ENCODE data around the gene STAT3. TPM values are rescaled to one million over a fixed set of nuclear protein-coding genes. Genes with fewer than 3 reads are reported as not detected.
"Not testable (repeated sequence)": the region's sequence is repeated elsewhere in the genome, so short reads cannot be mapped to it uniquely, and the experiment has no call there.

The STAT3 gene
- total and polyA plus RNA-seq, 7 donors, result 43.8 to 230 (median 129) TPM

- H3K4me3 ChIP-seq, result no peak overlapping the region
- no peak for DNase-seq
- peaks cover 4 to 26% (median 22%) of the 10 kb centered on the region in 4 donors for H3K36me3 ChIP-seq
- peak overlapping the region; percentile 84 to 100 (median 95) for H3K27ac ChIP-seq
- H3K27me3 ChIP-seq, result no peaks in the 10 kb centered on the region
- intact Hi-C loops (cut with DNase I), result no loop called here
- 96% methylated on average over 35 of the region's 35 CpGs for WGBS, 2 donors
- peaks cover 0 to 80% (median 75%) of the 10 kb centered on the region in 4 donors for H3K4me1 ChIP-seq
- H3K9me3 ChIP-seq, result no peaks in the 10 kb centered on the region
- no peak for TF ChIP-seq POLR2AphosphoS5 (IDR thresholded peaks at IDR 0.05)
- TF ChIP-seq POLR2A (IDR thresholded peaks at IDR 0.05), result no peak
- TF ChIP-seq EP300 (IDR thresholded peaks at IDR 0.05), result no peak
- TF ChIP-seq CTCF (IDR thresholded peaks at IDR 0.05), result no peak
These were observed 16.8 kb upstream of the STAT3 start for GRCh38 chr17:42405076-42405475.

- Histone ChIP-seq H3K27ac (peak overlapping the region; percentile 84 to 100 (median 95)), H3K27me3 (no peaks in the 10 kb centered on the region), H3K9me3 (no peaks in the 10 kb centered on the region), H3K4me3 (no peak overlapping the region), H3K36me3 (peaks cover 4 to 26% (median 22%) of the 10 kb centered on the region in 4 donors), H3K4me1 (peaks cover 0 to 77% (median 70%) of the 10 kb centered on the region in 4 donors)
- no peak for DNase-seq
- TF ChIP-seq CTCF (IDR thresholded peaks at IDR 0.05) (no peak), POLR2A (IDR thresholded peaks at IDR 0.05) (no peak)
- WGBS, 2 donors, result 91 to 94% methylated on average over 63 of the region's 63 CpGs
- intact Hi-C loops (cut with DNase I), result no loop called here
These were observed 16.2 kb upstream of the STAT3 start for GRCh38 chr17:42404326-42405055.

- intact Hi-C loops (cut with DNase I), result no loop called here
These were observed 14.9 kb upstream of the STAT3 start for GRCh38 chr17:42403150-42403549.

GRCh38 chr17:42402117-42402516 is 13.9 kb upstream of the STAT3 start:
- no peak for TF ChIP-seq POLR2A (IDR thresholded peaks at IDR 0.05)
- no peak for TF ChIP-seq CTCF (IDR thresholded peaks at IDR 0.05)
- no peak for TF ChIP-seq EP300 (IDR thresholded peaks at IDR 0.05)
- no peak for TF ChIP-seq POLR2AphosphoS5 (IDR thresholded peaks at IDR 0.05)
- no peaks in the 10 kb centered on the region for H3K27me3 ChIP-seq
- no peak for DNase-seq
- WGBS, 2 donors, result 16 to 46% methylated on average over 3 of the region's 3 CpGs
- H3K36me3 ChIP-seq, result peaks cover 4 to 26% (median 22%) of the 10 kb centered on the region in 4 donors
- intact Hi-C loops (cut with DNase I), result no loop called here
- no peak overlapping the region for H3K4me3 ChIP-seq
- peak overlapping the region; percentile 54 to 100 (median 76) for H3K27ac ChIP-seq
- H3K9me3 ChIP-seq, result no peaks in the 10 kb centered on the region
- H3K4me1 ChIP-seq, result peaks cover 0 to 71% (median 62%) of the 10 kb centered on the region in 4 donors

More at GRCh38 chr17:42403150-42403549, 14.9 kb upstream of the STAT3 start:
- Histone ChIP-seq H3K9me3 (no peaks in the 10 kb centered on the region), H3K27me3 (no peaks in the 10 kb centered on the region), H3K27ac (peak overlapping the region; percentile 54 to 100 (median 76)), H3K4me3 (no peak overlapping the region), H3K4me1 (peaks cover 0 to 78% (median 70%) of the 10 kb centered on the region in 4 donors), H3K36me3 (peaks cover 4 to 26% (median 22%) of the 10 kb centered on the region in 4 donors)
- WGBS, 2 donors, result 72 to 73% methylated on average over 6 of the region's 6 CpGs
- TF ChIP-seq EP300 (IDR thresholded peaks at IDR 0.05), result no peak
- no peak for TF ChIP-seq POLR2AphosphoS5 (IDR thresholded peaks at IDR 0.05)
- TF ChIP-seq CTCF (IDR thresholded peaks at IDR 0.05), result no peak
- no peak for DNase-seq

GRCh38 chr17:42400844-42401375 is 12.7 kb upstream of the STAT3 start:
- H3K4me3 ChIP-seq; intact Hi-C loops (cut with DNase I); DNase-seq; H3K27me3 ChIP-seq; H3K9me3 ChIP-seq: not testable (repeated sequence)
- WGBS, 2 donors, result 61 to 83% methylated on average over 8 of the region's 8 CpGs
- Histone ChIP-seq H3K27ac (peak overlapping the region in 3 of 4 donors; percentile 52 to 69 (median 61)), H3K4me1 (peaks cover 0 to 59% (median 49%) of the 10 kb centered on the region in 4 donors), H3K36me3 (peaks cover 4 to 26% (median 22%) of the 10 kb centered on the region in 4 donors)

Data from sigmoid colon (tissue), 7 donors.